Measurements from ENCODE around the gene CEP83.

CEP83 gene

GRCh38 chr12:94498073-94498472 is 38.4 kb upstream of the CEP83 start:
- no peak for TF ChIP-seq CTCF (IDR thresholded peaks at IDR 0.05)

GRCh38 chr12:94495445-94496115 is 35.9 kb upstream of the CEP83 start:
- TF ChIP-seq CTCF (IDR thresholded peaks at IDR 0.05): no peak

GRCh38 chr12:94491489-94491888 is 31.8 kb upstream of the CEP83 start:
- no peak for TF ChIP-seq CTCF (IDR thresholded peaks at IDR 0.05)

GRCh38 chr12:94488463-94488862 is 28.8 kb upstream of the CEP83 start:
- TF ChIP-seq CTCF (IDR thresholded peaks at IDR 0.05): no peak

GRCh38 chr12:94481734-94482133 is 22.1 kb upstream of the CEP83 start:
- no peak for TF ChIP-seq CTCF (IDR thresholded peaks at IDR 0.05)

GRCh38 chr12:94469522-94469921 is 9.9 kb upstream of the CEP83 start:
- no peak for TF ChIP-seq CTCF (IDR thresholded peaks at IDR 0.05)

- no peak for TF ChIP-seq CTCF (IDR thresholded peaks at IDR 0.05)
These were observed 921 bp upstream of the CEP83 start for GRCh38 chr12:94460616-94460959.

Data from LNCAP (cell line).